GM18502 (cell line): ENCODE measurements around the gene RIT2.
"Not testable (repeated sequence)": the region's sequence is repeated elsewhere in the genome, so short reads cannot be mapped to it uniquely, and the experiment has no call there.

ENCODE experiments used
- ATAC-seq: cut with Tn5 transposase; IDR thresholded peaks from one replicate; pipeline ENCODE4 v1.9.1; 2021; ENCODE audit warnings: mild to moderate bottlenecking; ENCODE audit not compliant: unreplicated experiment, poor library complexity

RIT2 gene

GRCh38 chr18:42860548-42860947, 254.9 kb downstream of the RIT2 start:
- no peak for ATAC-seq

- ATAC-seq = no peak
Observed at GRCh38 chr18:42860011-42860410, 255.5 kb downstream of the RIT2 start.

- ATAC-seq = no peak
Observed at GRCh38 chr18:42854558-42854957, 260.9 kb downstream of the RIT2 start.

- ATAC-seq = no peak
Observed at GRCh38 chr18:42850174-42851083, 265.1 kb downstream of the RIT2 start.

- ATAC-seq = no peak
Observed at GRCh38 chr18:42839408-42839807, 276.1 kb downstream of the RIT2 start.

GRCh38 chr18:42838546-42839145, 276.8 kb downstream of the RIT2 start:
- no peak for ATAC-seq

- no peak for ATAC-seq
Observed at GRCh38 chr18:42830936-42831335, 284.5 kb downstream of the RIT2 start.

GRCh38 chr18:42828881-42829280, 286.6 kb downstream of the RIT2 start:
- ATAC-seq = no peak

- ATAC-seq = no peak
Observed at GRCh38 chr18:42824178-42824577, 291.3 kb downstream of the RIT2 start.

- ATAC-seq = no peak
Observed at GRCh38 chr18:42822711-42823110, 292.8 kb downstream of the RIT2 start.

- ATAC-seq = no peak
Observed at GRCh38 chr18:42821492-42821891, 294.0 kb downstream of the RIT2 start.

GRCh38 chr18:42814618-42815017, 300.9 kb downstream of the RIT2 start:
- ATAC-seq = no peak

GRCh38 chr18:42814184-42814583, 301.3 kb downstream of the RIT2 start:
- ATAC-seq = no peak

- ATAC-seq = no peak
Observed at GRCh38 chr18:42813570-42813969, 301.9 kb downstream of the RIT2 start.

GRCh38 chr18:42807887-42808286, 307.6 kb downstream of the RIT2 start:
- ATAC-seq = no peak

- no peak for ATAC-seq
Observed at GRCh38 chr18:42801706-42802105, 313.8 kb downstream of the RIT2 start.

GRCh38 chr18:42798606-42799170, 316.8 kb downstream of the RIT2 start:
- no peak for ATAC-seq

GRCh38 chr18:42795213-42795789, 320.2 kb downstream of the RIT2 start:
- ATAC-seq = not testable (repeated sequence)

GRCh38 chr18:42792731-42793130, 322.8 kb downstream of the RIT2 start:
- ATAC-seq = no peak

- ATAC-seq = no peak
Observed at GRCh38 chr18:42784632-42785031, 330.9 kb downstream of the RIT2 start.

GRCh38 chr18:42782929-42783328, 332.6 kb downstream of the RIT2 start:
- no peak for ATAC-seq
